GM04504 (cell line): ENCODE data around the gene BCL11B.

ENCODE experiments used
- DNase-seq: peaks from one replicate; pipeline ENCODE4 v3.0.0-alpha.2; 2012; ENCODE audit warnings: low read depth

Gene BCL11B

GRCh38 chr14:99254328-99255009 lies 17.5 kb downstream of the BCL11B start:
- no peak for DNase-seq

- DNase-seq = no peak
These were observed 18.1 kb downstream of the BCL11B start for GRCh38 chr14:99253890-99254289.

DNA sequence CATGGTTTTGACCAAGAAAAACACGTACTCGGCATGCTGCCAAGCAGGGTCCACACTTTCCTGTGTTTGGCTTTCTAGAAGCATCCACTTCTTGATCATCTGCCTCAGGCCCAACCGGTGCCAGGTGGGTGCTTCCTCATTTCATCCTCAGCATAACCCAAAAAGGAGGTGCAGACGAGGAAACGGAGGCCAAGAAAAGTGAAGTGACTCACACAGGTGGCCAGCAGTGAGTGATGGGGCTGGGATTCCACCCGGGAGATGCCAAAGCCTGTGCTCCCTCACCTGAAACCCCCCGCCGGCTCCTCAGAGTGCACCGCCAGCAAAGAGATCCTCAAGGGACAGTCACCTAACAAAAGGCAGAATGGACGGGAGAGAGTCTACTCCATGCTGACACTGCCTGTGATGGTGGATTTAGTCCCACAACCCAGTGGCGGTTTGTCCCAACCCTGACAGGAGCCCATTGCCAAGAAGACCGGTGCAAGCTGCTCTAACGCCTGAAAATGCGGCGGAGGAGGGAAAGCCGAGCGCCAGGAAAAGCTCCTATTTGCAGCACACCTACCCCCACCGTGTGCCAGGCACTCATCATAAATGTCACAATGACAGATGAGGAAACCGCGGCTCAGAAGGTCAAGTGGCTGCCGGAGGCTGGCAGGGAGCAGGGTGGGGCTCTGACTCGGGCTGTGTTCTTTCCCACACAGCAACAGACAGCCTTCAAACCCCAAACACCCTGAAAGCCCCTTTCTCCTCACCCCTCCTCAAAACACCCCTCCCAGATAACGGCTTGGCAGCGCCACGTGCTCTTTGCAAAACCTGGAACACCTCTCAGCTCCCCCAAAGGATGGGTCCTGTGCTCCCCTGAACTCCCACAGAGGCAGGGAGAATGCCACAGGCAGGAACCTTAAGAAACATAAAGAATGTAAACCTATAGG lies 18.8 kb downstream of the BCL11B start:
- DNase-seq = no peak

DNA sequence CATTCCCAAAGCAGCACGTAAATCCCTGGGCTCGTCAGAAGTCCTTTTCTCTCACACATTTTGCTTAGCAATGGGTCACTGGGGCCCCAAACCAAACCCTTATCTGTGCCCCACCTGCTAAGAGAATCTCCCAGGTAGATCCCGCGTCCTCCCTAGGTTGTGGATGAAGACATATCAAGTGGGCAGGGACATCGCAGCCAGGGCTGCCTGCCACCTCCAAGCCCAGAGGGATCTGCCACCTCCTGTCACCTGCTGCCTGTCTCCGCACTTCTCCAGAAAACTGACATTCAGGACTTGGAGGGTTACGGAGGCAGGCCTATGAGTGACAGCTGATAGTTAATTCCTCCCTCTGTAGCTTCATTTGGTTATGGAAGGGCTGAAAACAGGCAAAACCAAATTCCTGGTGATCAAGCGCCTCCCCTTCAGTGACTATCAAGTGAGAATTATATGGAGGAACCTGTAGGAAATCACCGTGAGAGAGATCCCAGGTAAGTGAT lies 19.5 kb downstream of the BCL11B start:
- DNase-seq = no peak

DNA sequence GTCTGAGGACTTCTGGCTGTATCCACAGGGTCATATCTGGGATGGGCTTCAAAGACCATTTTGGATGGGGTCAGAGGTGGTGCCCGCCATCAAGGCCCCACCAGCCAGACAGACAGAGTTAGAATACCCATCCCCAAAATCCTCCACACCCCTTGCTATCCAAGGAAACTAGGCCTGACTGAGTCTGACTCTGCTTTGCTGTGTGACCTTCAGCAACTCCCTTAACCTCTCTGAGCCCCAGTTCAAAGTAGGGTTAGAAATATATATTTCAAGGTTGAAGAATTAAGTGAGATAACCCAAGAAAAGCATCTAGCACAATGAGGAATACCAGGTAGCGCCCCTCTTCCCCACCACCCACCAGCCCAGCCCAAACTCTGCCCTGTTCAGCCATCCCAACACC lies 20.3 kb downstream of the BCL11B start:
- DNase-seq = no peak

GRCh38 chr14:99250636-99251208 lies 21.3 kb downstream of the BCL11B start:
- no peak for DNase-seq

DNA sequence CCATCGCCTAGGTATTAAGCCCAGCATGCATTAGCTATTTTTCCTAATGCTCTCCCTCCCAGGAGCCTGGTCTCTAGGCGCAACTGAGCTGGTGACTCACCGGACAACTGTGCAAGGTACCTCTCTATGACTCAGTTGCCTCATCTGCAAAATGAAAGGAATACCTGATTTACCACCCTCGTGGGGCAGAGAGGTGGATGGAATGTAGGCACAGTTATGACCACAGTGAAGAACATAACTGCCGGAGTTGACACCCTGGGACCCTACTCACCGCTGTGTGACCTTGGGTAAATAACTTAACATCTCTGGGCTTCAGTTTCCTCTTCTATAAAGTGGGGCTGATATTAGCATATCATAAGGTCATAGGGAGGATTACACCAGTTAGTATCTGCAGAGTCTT lies 22.6 kb downstream of the BCL11B start:
- no peak for DNase-seq

DNA sequence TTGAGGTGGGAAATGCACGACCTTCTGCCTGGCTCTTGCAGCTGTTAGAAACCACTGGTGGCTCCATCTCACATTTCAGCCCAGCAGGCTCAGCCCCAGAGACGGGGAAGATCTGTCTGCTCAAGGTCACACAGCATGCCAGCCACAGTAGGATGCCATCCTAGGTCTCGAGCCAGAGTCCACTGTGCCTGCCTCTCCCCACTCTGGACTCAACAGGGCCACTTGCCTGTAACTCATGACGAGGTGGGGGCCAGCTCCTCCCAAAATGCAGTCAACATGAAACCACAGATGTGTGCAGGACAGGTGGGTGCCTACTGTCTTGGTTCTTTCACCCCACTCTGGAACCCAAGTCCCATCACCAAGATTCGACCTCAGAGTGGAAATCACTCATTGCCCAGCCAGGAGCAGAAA lies 23.2 kb downstream of the BCL11B start:
- no peak for DNase-seq

- DNase-seq = no peak
These were observed 24.2 kb downstream of the BCL11B start for GRCh38 chr14:99247772-99248171.

DNA sequence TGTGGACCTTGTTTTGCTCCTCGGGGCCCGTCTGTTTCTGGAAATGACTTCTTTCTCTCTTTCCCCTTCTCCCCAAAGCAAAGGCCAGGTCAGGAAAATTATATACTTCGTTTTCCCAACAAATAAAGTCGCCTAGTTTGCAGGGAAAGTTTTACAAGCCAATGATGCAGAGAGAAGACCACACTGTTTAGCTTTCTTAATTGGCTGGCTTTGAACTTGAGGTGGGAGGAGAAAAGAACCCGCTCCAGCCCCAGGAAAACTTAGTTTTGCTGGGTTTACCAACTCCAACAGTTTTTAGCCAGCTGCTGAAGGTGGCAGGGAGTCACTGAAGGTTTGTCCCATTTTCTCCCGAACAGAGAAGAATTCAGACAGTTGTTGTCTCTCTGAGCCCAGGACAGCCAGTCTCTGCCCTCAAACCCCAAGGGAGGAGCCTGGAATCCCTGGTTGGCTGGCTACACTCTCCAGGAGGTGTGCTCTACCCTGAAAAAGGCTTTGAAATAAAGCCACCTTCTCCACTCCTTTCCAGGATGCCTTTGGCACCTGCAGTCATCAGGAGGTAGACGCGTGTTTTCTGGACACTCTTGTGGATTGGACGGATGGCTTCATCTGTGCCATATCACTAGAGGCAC lies 24.8 kb downstream of the BCL11B start:
- no peak for DNase-seq

DNA sequence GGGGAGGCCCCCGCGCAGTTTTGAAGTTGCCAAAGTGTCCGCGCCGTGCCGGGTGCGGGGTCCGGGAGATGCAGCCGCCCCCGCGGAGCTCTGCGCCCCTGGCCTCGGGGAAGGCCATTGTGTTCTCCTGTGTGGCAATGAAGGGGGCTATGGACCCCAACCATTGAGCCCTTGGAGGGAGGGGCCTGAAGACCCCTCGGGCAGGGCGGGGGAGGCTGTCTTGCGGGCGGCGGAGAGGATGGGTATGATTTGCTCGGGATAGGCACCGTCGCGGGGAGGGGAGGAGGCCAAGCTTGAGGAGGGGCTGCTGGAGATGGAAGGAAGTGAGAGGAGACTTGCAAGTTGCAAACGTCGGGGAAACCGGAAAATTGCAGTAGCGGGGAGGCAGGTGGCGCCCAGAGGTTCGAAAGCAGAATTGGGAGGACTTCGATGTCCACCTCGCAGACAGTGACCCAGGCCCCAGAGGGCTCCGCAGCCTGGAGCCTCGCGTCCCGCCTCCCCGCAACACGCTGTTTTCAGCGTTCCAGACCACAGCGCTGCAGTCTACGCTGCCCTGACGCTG lies 25.4 kb downstream of the BCL11B start:
- DNase-seq = no peak

- DNase-seq = no peak
These were observed 26.2 kb downstream of the BCL11B start for GRCh38 chr14:99245564-99246511.

- DNase-seq = no peak
These were observed 26.9 kb downstream of the BCL11B start for GRCh38 chr14:99244941-99245563.

DNA sequence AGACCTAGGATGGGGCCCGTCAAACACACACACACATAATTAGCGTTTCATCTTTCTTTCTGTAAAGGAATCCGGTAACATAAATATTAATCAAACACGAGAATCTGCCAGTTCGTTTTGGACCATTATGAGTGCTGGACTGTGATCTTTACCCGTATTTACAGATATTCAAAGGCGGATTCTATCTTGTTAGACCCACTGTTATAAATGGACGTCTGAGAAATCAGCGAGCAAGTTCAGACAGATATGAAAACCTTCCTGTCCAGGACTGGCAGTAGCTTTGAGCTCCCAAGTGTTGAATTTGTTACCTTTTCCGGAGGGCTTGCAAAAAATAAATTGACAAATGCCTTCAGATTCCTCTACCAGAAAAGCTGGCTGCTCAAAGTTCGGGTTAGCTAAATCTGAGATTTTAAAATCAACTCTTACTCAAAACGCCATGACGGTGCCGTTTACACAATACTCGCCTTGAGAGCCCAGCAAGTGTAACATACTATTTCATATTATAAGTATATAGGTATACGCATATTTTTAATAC lies 27.6 kb downstream of the BCL11B start:
- no peak for DNase-seq

DNA sequence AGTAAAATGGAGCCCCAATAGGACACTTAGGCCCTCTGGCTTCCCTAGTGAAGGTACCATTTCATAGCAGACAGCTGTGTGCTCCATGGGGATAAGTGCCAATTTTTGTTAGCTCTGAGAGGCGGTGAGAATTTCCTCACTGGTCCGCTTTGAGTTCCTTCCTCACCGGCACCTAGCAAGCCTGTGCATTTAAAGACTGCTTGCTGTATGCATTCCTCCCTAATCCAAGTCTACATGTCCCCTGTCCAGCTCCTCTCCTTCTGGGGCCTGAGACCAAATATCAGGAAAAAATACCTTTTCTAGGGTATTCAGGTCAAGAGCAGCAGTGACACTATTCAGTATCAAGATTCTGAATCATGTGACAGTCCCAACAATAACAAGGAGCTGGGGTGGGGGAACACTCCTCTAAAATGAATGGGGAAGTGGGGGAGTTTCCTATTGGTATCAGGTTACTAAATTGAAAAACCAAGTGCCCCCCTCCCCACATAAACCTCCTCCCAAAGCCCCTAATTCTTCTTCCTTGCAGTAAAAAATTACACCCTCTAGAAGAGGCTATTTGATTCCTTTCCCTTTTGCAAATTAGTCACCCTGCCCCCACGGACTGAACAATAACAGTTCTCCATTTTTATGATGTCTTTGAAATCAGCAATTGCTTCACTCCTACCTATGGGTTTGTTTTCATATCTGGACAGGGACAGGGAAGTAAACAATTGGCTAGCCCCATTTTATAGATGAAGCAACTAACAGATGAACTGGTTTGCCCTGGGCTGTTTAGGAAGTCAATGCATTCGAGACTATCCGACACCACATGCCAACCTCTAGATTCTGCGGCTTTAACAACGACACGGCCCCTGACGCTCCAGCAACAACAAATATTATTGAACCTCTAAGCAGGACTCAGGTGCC lies 28.9 kb downstream of the BCL11B start:
- DNase-seq = no peak

GRCh38 chr14:99242238-99242637 lies 29.8 kb downstream of the BCL11B start:
- no peak for DNase-seq

DNA sequence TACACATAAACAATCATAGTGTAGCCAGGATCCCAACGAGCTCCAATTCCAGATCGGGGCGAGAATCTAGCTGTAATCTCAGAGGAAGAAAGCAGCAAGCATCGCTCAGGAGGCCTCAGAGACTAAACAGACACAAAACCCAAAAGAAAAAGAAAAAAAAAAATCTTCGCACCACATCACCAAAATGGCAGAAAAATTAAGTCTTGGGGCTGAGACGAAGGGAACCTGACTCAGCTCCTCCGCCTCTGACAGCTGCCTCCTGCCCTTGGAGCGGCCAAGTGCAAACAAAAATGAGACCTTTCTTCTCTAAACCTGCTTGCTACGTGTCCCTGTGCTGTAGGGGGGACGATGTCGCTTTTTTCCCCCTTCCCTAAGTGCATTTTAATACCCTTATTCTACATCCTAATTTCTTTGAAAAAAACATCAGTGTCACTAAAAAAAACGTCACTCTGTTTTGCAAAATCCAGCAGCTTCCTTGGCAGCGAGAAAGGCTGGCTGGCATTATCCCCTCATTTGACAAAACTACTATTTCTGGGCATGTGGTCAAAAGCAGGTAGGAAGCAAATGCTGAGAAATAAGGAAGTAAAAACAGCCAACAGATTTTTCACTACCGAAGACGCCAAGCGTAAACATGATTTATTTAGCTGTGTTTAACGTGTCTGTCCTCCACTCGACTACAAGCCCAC lies 30.5 kb downstream of the BCL11B start:
- no peak for DNase-seq

DNA sequence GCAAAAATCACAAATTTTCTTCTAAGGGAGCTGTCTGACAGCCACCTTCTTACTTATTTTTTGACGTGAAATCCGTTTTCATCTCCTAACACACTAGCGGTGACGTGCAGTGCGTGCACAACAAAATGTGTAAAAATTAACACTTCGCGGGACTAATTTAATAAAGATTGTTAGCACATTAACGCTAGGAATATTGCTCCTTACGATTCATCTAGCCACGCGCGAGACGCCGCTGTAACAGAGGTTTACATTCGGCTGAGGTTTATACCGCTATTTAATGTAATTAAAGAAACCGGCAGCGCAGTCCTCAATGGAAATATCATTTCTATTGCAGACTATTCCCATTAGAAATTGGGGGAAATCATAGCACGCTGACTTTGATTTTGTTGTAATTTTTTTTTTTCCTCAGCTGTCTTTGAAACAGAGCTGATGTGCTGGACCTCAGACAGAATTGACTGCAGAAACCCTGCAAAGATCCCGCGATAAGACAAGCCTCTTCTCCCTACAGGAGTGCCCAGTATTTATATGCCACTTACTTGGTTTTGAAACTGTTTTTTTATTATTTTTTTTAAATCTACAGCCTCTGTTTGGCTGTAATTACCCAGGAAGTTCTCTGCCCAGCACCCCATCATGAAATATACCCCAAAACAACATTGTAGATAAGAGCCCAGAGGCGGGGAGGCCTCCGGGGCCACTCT lies 31.2 kb downstream of the BCL11B start:
- no peak for DNase-seq
